GM12878 (cell line): ENCODE results near the gene RAC2. TPM values are rescaled to one million over a fixed set of nuclear protein-coding genes. Genes with fewer than 3 reads are reported as not detected.

Source experiments
- ATAC-seq: fragments of 200-7000 bp; cut with Tn5 transposase; 3 replicates; pipeline ENCODE4 v1.9.1; 2020; ENCODE audit warnings: mild to moderate bottlenecking, moderate library complexity
- BruUV-seq: library from RNA; stranded (reverse); fragments of 400-500 nt; replicated peaks from 2 replicates; lab custom pipeline; 2021; lab: Mats Ljungman, UMichigan
- CTCF ChIA-PET: fragments of 300-600 bp; sonication (Branson Sonifier 250); formaldehyde crosslinking; extraction: SDS; loops from one replicate; lab custom pipeline; 2021; ENCODE audit warnings: inconsistent platforms; lab: Yijun Ruan, JAX
- POLR2A ChIA-PET: fragments of 350-600 bp; formaldehyde crosslinking; extraction: SDS; loops from one replicate; lab custom pipeline; 2021; ENCODE audit warnings: inconsistent platforms; lab: Charles Lee
- RAD21 ChIA-PET: fragments of 300-600 bp; sonication (Branson Sonifier 250); formaldehyde crosslinking; loops from one replicate; lab custom pipeline; 2023; ENCODE audit warnings: antibody characterized with exemption; ENCODE audit not compliant: unreplicated experiment; lab: Charles Lee
- SMC1A ChIA-PET: fragments of 300-600 bp; sonication (Branson Sonifier 250); formaldehyde crosslinking; loops from one replicate; lab custom pipeline; 2023; ENCODE audit not compliant: unreplicated experiment, uncharacterized antibody; lab: Charles Lee
- DNase-seq: peaks from one replicate; pipeline ENCODE4 v3.0.0-alpha.2; 2011; ENCODE audit warnings: low read depth, low spot score
- FAIRE-seq: peaks from 3 replicates; lab custom pipeline; 2011; peaks lifted over from hg19 to GRCh38; lab: Jason Lieb, UNC
- H2AFZ ChIP-seq: 2 replicates; pipeline ENCODE4 v1.6.0; 2011; ENCODE audit warnings: low read depth, low read length, control low read depth; ENCODE audit not compliant: control insufficient read depth
- H3K27ac ChIP-seq: 2 replicates; pipeline ENCODE4 v1.5.1; 2011; ENCODE audit warnings: control low read depth; ENCODE audit not compliant: control insufficient read depth, insufficient read depth
- H3K27me3 ChIP-seq, 2 experiments: replicated peaks in 1 of 2; 2 replicates each; pipeline versions ENCODE4 v1.6.0 to v1.6.1; 2011; ENCODE audit warnings: low read length in 1 of 2; ENCODE audit not compliant: control insufficient read depth in 2 of 2, insufficient read depth in 2 of 2
- H3K36me3 ChIP-seq, 2 experiments: 2 replicates each; pipeline ENCODE4 v1.5.1; 2011; ENCODE audit warnings: low read length in 1 of 2; ENCODE audit not compliant: control insufficient read depth in 2 of 2, insufficient read depth in 2 of 2
- H3K4me1 ChIP-seq: 2 replicates; pipeline ENCODE4 v1.6.1; 2011; ENCODE audit warnings: mild to moderate bottlenecking, low read length, moderate library complexity, mixed read lengths; ENCODE audit not compliant: control insufficient read depth, insufficient read depth
- H3K4me2 ChIP-seq: 2 replicates; pipeline ENCODE4 v1.6.0; 2011; ENCODE audit warnings: control low read depth; ENCODE audit not compliant: control insufficient read depth, insufficient read depth
- H3K4me3 ChIP-seq: fragments of 200-600 bp; sonication (generic); 2 replicates; pipeline ENCODE4 v1.5.1; 2016
- H3K79me2 ChIP-seq: 2 replicates; pipeline ENCODE4 v1.6.0; 2011; ENCODE audit warnings: low read length; ENCODE audit not compliant: control insufficient read depth, insufficient read depth
- H3K9ac ChIP-seq: 2 replicates; pipeline ENCODE4 v1.8.0; 2011; ENCODE audit warnings: low read length, control low read depth, mixed read lengths; ENCODE audit not compliant: control insufficient read depth, insufficient read depth
- H3K9me3 ChIP-seq: replicated peaks from 3 replicates; pipeline ENCODE4 v1.5.1; 2011; ENCODE audit warnings: mild to moderate bottlenecking, low read length; ENCODE audit not compliant: control insufficient read depth, insufficient read depth
- H4K20me1 ChIP-seq: 2 replicates; pipeline ENCODE4 v1.6.0; 2011; ENCODE audit not compliant: control insufficient read depth, insufficient read depth
- CHD1 ChIP-seq: IDR thresholded peaks from 2 replicates; pipeline ENCODE4 v1.6.1; 2012; ENCODE audit warnings: low read depth, low read length, improper control_type of control experiment
- RELB ChIP-seq: fragments of 450-650 bp; IDR thresholded peaks from 2 replicates; pipeline ENCODE4 v1.6.1; 2017; ENCODE audit warnings: low read depth, mild to moderate bottlenecking, moderate library complexity
- REST ChIP-seq: IDR thresholded peaks from 2 replicates; pipeline ENCODE4 v1.6.1; 2012; ENCODE audit warnings: mild to moderate bottlenecking, low read depth, low read length
- TCF3 ChIP-seq: IDR thresholded peaks from 2 replicates; pipeline ENCODE4 v1.6.1; 2012; ENCODE audit warnings: low read depth, mild to moderate bottlenecking, low read length, borderline replicate concordance; ENCODE audit not compliant: insufficient read depth
- WGBS: methylation state at CpG from one replicate; pipeline ENCODE4 v1.1.6; 2016; ENCODE audit warnings: low lambda C conversion rate; ENCODE audit not compliant: insufficient replicate concordance, insufficient coverage; ENCODE audit errors: missing lambda C conversion rate; 5-methylcytosine and 5-hydroxymethylcytosine counted together
- in situ Hi-C: fragments of 300-500 bp; cut with MboI; formaldehyde crosslinking; loops from 9 replicates; pipeline ENCODE4 v1.14.3; 2018; ENCODE audit warnings: mixed read lengths
- intact Hi-C: fragments of 100-400 bp; cut with micrococcal nuclease; formaldehyde crosslinking; loops from one replicate; pipeline ENCODE4 v1.14.2; 2022; ENCODE audit not compliant: unreplicated experiment
- polyA plus RNA-seq, 11 experiments: library from polyadenylated mRNA; depleted of rRNA in 4 of 11; unstranded in 6 of 11; stranded (reverse) in 5 of 11; fragments of >200 nt; fragmentation: Nextera tagmentation in 4 of 11; fragmentation: Illumina TruSeq in 1 of 11; extraction: Ambion mirVana in 4 of 11; extraction: Trizol in 1 of 11; gene quantifications; 1 replicate in 1 of 11; 2 replicates in 10 of 11; pipeline versions ENCODE4 v1.2.1 to v1.2.3, GENCODE V29; 2011 to 2016; ENCODE audit warnings: inconsistent platforms in 2 of 11, missing spikeins in 2 of 11, low read depth in 1 of 11
- total RNA-seq, 4 experiments: library from RNA; depleted of rRNA in 3 of 4; stranded (reverse); fragments of >200 nt in 3 of 4; fragmentation: Illumina TruSeq in 1 of 4; extraction: Trizol in 1 of 4; gene quantifications; 2 replicates each; pipeline versions ENCODE4 v1.2.1 to v1.2.3, GENCODE V29; 2013 to 2021

RAC2 gene
- total and polyA plus RNA-seq, 10 of the 15 experiments (the other 5 are each of a cell fraction or from before 2014, with no cell fraction given), result 102 to 386 (median 304) TPM

DNA sequence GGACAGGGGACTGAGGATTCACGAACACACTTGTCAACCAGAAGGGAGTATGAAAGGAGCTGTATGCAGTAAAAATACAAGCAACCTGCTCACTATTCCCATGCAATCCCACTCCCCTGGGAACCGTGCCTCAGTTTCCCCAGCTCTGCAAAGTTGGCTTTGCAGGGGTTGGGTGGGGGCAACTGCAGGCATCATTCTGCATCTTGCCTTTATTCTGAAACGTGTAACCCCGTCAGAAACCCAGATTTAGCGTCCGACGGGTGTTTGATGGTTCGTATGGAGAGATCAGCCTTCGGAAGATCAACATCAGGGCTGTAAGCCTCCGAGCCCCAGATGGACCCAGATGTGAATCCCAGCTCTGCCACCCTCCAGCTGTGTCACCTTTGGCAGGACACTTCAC, 41.9 kb upstream of the RAC2 start:
- ChIA-PET CTCF (interaction anchor here (0.9 to 11.1 kb wide), 4 partner anchors 16 to 306 kb away, joined by 3 to 124 read pairs (median 3); no protein-coding TSS in a partner anchor), POLR2A (interaction anchor here (0.9 to 3.2 kb wide), 4 partner anchors 16 to 41 kb away, joined by 4 to 8 read pairs (median 5); no protein-coding TSS in a partner anchor), RAD21 (interaction anchor here (1.5 to 1.6 kb wide), 2 partner anchors 13 to 24 kb away, joined by 3 to 9 read pairs; no protein-coding TSS in a partner anchor), SMC1A (interaction anchor here (1.0 to 1.6 kb wide), 4 partner anchors 18 to 70 kb away, joined by 3 to 8 read pairs (median 4); no protein-coding TSS in a partner anchor)
- H4K20me1 ChIP-seq, result no peaks in the 10 kb centered on the region; the same call in 1 of the 2 replicates
- no peak for FAIRE-seq
- no peak overlapping the region for H3K9ac ChIP-seq
- no peaks in the 10 kb centered on the region for H3K36me3 ChIP-seq
- BruUV-seq, result no TSS peak
- H3K79me2 ChIP-seq, result peaks cover 18% of the 10 kb centered on the region
- DNase-seq, result no peak
- H3K9me3 ChIP-seq, result no peaks in the 10 kb centered on the region
- H3K27me3 ChIP-seq, result no peaks in the 10 kb centered on the region
- no peak overlapping the region for H3K27ac ChIP-seq
- intact Hi-C loops (loop anchor here (1.0 kb wide), 1 partner anchor 20 kb away; no protein-coding TSS in a partner anchor), in situ Hi-C loops (no loop called here)
- no peak for ATAC-seq
- peaks cover 33% of the 10 kb centered on the region for H3K4me1 ChIP-seq
- H2AFZ ChIP-seq, result no peak overlapping the region
- H3K4me2 ChIP-seq, result no peak overlapping the region
- no peak overlapping the region for H3K4me3 ChIP-seq
- TF ChIP-seq CHD1 (no peak), REST (no peak), RELB (no peak), TCF3 (no peak)
- WGBS, result 89% methylated on average over 10 of the region's 10 CpGs
